ENCODE data around the gene OR6C4. TPM values are rescaled to one million over a fixed set of nuclear protein-coding genes. Genes with fewer than 3 reads are reported as not detected.
"Not testable (repeated sequence)": the region's sequence is repeated elsewhere in the genome, so short reads cannot be mapped to it uniquely, and the experiment has no call there.

OR6C4 gene
- total RNA-seq, 1 donor from 2014 or later = not detected

DNA sequence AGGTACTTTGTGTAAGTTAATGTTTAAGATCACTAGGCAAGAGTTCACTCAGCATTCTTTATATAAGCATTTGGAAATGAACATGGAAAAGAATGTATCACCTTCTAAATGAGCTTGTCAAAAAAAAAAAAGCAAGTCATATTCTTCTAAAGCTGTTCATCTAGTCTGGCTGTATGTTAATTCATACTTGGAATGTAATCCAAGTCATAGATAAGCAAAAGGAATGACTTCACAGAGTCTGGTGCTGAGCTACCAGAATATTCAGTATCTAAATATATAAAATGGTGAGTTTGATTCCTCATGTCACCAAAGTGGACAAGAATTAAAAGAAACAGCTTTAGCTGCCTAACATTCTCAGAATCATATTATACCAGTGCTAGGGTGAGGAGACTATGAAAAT is 4.9 kb downstream of the OR6C4 start:
- no peak overlapping the region for H3K4me3 Mint-ChIP-seq
- no peaks in the 10 kb centered on the region for H3K4me1 Mint-ChIP-seq
- Histone ChIP-seq H3K9me3 (ENCODE audit: low read depth) (no peaks in the 10 kb centered on the region), H3K4me3 (no peak overlapping the region), H3K27ac (no peak overlapping the region), H3K4me2 (no peak overlapping the region), H3K27me3 (no peaks in the 10 kb centered on the region), H3K36me3 (no peaks in the 10 kb centered on the region), H4K20me1 (ENCODE audit: low read depth) (no peaks in the 10 kb centered on the region), H2AFZ (replicated peaks) (no peak overlapping the region), H3K9ac (no peak overlapping the region), H3K79me2 (ENCODE audit: low read depth) (no peaks in the 10 kb centered on the region), H3F3A (ENCODE audit: low read depth) (no peaks in the 10 kb centered on the region), H3K4me1 (no peaks in the 10 kb centered on the region)
- H3K27ac Mint-ChIP-seq = no peak overlapping the region
- H3K27me3 Mint-ChIP-seq (ENCODE audit: insufficient read depth, low read depth) = peaks cover 2% of the 10 kb centered on the region
- no peaks in the 10 kb centered on the region for H3K36me3 Mint-ChIP-seq
- TF ChIP-seq CTCF (IDR thresholded peaks at IDR 0.05) (no peak), EZH2 (IDR thresholded peaks at IDR 0.05) (no peak), EZH2phosphoT487 (IDR thresholded peaks at IDR 0.05) (no peak)
- DNase-seq (ENCODE audit: low spot score) = no peak
- peaks cover 12% of the 10 kb centered on the region for H3K9me3 Mint-ChIP-seq

DNA sequence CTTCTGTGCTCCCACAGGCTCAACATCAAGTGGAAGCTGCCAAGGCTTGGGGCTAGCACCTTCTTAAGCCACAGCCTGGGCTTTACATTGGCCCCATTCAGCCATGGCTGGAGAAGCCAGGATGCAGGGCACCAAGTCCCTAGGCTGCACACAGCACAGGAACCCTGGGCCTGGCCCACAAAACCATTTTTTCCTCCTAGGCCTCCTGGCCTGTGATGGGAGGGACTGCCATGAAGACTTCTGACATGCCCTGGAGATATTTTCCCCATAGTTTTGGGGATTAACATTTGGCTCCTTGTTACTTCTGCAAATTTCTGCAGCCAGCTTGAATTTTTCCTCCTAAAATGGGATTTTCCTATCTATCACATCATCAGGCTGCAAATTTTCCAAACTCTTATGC is 20.7 kb downstream of the OR6C4 start:
- not testable (repeated sequence) for H3K79me2 ChIP-seq (ENCODE audit: low read depth); H3K27me3 ChIP-seq; H3K27ac Mint-ChIP-seq; H3K36me3 ChIP-seq; H3K4me2 ChIP-seq; H2AFZ ChIP-seq (replicated peaks); H4K20me1 ChIP-seq (ENCODE audit: low read depth); H3K4me3 Mint-ChIP-seq; H3K27ac ChIP-seq; H3K27me3 Mint-ChIP-seq (ENCODE audit: insufficient read depth, low read depth); H3K9me3 ChIP-seq (ENCODE audit: low read depth); H3K36me3 Mint-ChIP-seq; H3F3A ChIP-seq (ENCODE audit: low read depth); DNase-seq (ENCODE audit: low spot score); H3K9ac ChIP-seq; H3K4me1 Mint-ChIP-seq; H3K4me1 ChIP-seq; H3K4me3 ChIP-seq
- H3K9me3 Mint-ChIP-seq = peaks cover 23% of the 10 kb centered on the region

DNA sequence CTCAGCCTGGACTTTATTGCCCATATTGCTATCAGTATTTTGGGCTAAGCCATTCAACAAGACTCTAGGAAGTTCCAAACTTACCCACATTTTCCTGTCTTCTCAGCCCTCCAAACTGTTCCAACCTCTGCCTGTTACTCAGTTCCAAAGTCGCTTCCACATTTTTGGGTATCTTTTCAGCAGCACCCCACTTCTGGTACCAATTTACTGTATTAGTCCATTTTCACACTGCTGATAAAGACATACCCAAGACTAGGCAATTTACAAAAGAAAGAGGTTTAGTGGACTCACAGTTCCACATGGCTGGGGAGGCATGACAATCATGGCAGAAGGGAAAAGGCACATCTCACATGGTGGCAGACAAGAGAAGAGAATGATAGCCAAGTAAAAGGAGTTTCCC is 21.3 kb downstream of the OR6C4 start:
- H3K36me3 Mint-ChIP-seq; H3K9me3 ChIP-seq (ENCODE audit: low read depth); H3K4me3 Mint-ChIP-seq; DNase-seq (ENCODE audit: low spot score); H3K79me2 ChIP-seq (ENCODE audit: low read depth); H3K9ac ChIP-seq; H3K4me3 ChIP-seq; H4K20me1 ChIP-seq (ENCODE audit: low read depth); H3K4me1 ChIP-seq; H3K27ac ChIP-seq; H3K27me3 ChIP-seq; H3F3A ChIP-seq (ENCODE audit: low read depth); H2AFZ ChIP-seq (replicated peaks); H3K4me2 ChIP-seq; H3K4me1 Mint-ChIP-seq; H3K36me3 ChIP-seq; H3K27me3 Mint-ChIP-seq (ENCODE audit: insufficient read depth, low read depth); H3K27ac Mint-ChIP-seq: not testable (repeated sequence)
- H3K9me3 Mint-ChIP-seq = peaks cover 23% of the 10 kb centered on the region

- no peaks in the 10 kb centered on the region for H3K27me3 ChIP-seq
- no peaks in the 10 kb centered on the region for H3K4me1 Mint-ChIP-seq
- no peaks in the 10 kb centered on the region for H3K36me3 Mint-ChIP-seq
- H3K9ac ChIP-seq = no peak within 1 kb of the TSS
- no peaks in the 10 kb centered on the region for H3F3A ChIP-seq (ENCODE audit: low read depth)
- no peak within 1 kb of the TSS for H2AFZ ChIP-seq (replicated peaks)
- H4K20me1 ChIP-seq (ENCODE audit: low read depth) = no peaks in the 10 kb centered on the region
- peaks cover 9% of the 10 kb centered on the region for H3K9me3 ChIP-seq (ENCODE audit: low read depth)
- no peak within 1 kb of the TSS for H3K27ac ChIP-seq
- no peak for TF ChIP-seq CTCF (IDR thresholded peaks at IDR 0.05)
- no peak for TF ChIP-seq EZH2phosphoT487 (IDR thresholded peaks at IDR 0.05)
- TF ChIP-seq EZH2 (IDR thresholded peaks at IDR 0.05) = no peak
- no peaks in the 10 kb centered on the region for H3K4me1 ChIP-seq
- no peak within 1 kb of the TSS for H3K4me3 Mint-ChIP-seq
- H3K36me3 ChIP-seq = no peaks in the 10 kb centered on the region
- no peak within 1 kb of the TSS for H3K4me2 ChIP-seq
- DNase-seq (ENCODE audit: low spot score) = no peak
- peaks cover 23% of the 10 kb centered on the region for H3K9me3 Mint-ChIP-seq
- H3K27ac Mint-ChIP-seq = no peak within 1 kb of the TSS
- H3K4me3 ChIP-seq = no peak within 1 kb of the TSS
- no peaks in the 10 kb centered on the region for H3K79me2 ChIP-seq (ENCODE audit: low read depth)
- H3K27me3 Mint-ChIP-seq (ENCODE audit: insufficient read depth, low read depth) = no peaks in the 10 kb centered on the region
These were observed 22.8 kb downstream of the OR6C4 start, which contains the start of gene OR2AP1 for GRCh38 chr12:55572168-55572567. Gene OR2AP1, plus strand, starts transcription at chr12:55572468. Its CDS starts 1,947 bp downstream, at chr12:55574415.
